SW480 (cell line): ENCODE results near the gene CAPN15.

Source experiments
- DNase-seq: peaks from one replicate; pipeline ENCODE4 v3.0.0-alpha.2; 2016; ENCODE audit warnings: low spot score

Gene CAPN15

GRCh38 chr16:578232-578869, 50.8 kb downstream of the CAPN15 start:
- DNase-seq = no peak

- DNase-seq = no peak
These were observed 51.4 kb downstream of the CAPN15 start for GRCh38 chr16:578870-579405.

DNA sequence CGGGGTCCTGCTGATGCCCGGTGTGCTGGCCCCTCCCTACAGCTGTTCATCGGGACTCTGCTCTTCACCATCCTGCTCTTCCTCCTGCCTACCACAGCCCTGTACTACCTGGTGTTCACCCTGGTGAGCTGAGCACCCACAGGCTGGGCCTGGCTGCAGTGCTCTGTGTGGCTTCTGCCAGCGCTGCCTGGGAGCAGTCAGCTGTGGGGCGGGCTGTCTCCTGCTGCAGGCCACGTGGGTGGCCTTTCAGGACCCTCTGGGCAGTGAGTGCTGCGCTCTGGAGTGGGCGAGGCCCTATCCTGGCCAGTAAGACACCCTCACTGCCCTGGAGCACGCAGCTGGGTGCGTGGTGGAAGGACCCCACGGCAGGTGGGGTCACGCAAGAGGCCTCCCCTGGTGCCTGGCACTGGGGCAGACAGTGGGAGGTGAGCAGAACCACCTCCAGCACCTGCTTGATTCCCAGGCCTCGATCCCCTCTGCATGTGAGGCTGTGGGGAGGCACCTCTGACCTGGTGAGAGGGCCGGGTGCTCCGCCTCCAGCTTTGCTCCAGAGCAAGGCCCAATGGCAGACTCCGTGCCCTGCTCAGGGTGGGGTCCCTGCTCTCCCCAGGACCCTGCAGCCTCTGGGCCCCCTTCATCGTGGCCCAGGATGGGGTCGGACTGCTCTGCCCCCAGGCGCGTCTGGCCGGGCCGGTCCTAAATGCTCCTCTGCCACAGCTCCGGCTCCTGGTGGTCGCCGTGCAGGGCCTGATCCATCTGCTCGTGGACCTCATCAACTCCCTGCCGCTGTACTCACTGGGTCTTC, 52.8 kb downstream of the CAPN15 start:
- no peak for DNase-seq

DNA sequence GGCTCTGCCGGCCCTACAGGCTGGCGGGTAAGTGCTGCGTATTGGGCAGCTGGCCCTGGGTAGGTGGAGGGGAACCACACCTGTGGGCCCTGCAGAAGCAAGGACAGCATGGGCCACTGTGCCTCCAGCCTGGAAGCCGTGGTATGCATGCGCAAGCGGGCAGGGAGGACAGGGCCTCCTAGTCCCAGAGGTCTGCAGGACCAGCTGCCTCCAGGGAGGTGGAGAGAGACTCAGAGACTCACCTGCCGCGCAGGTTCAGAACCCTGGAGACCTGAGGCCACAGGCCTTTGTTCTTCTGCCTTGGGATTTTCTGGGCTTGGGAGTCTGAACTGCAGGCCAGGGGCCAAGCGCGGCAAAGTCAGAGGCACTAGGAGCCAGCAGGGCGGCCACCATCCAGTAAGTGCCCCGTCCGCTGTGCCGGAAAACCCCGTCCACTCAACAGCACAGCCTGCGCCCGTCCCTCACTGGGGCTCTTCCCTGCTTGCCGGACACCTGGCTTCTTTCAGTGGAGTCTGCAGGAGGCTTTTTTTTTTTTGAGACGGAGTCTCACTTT, 53.5 kb downstream of the CAPN15 start:
- DNase-seq = no peak

DNA sequence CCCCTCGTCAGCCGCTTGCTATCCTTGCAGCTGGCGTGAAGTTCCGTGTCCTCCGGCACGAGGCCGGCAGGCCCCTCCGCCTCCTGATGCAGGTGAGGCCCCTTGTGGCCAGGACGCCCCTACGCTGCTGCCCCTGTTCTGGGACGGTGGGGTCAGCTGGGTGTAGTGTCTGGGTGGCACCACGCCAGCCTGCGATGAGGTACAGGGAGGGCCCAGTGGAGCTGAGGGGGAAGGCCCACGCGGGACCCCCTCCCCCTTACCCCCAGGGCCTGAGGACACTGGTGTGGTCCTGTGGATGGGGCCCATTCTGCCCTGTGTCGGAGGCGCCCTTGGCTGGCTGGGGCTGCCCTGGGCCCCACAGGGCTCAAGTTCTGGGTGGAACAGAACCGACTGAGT, 54.7 kb downstream of the CAPN15 start:
- DNase-seq = no peak

GRCh38 chr16:582614-583331, 55.3 kb downstream of the CAPN15 start:
- no peak for DNase-seq

- no peak for DNase-seq
These were observed 55.9 kb downstream of the CAPN15 start for GRCh38 chr16:583470-583814.

DNA sequence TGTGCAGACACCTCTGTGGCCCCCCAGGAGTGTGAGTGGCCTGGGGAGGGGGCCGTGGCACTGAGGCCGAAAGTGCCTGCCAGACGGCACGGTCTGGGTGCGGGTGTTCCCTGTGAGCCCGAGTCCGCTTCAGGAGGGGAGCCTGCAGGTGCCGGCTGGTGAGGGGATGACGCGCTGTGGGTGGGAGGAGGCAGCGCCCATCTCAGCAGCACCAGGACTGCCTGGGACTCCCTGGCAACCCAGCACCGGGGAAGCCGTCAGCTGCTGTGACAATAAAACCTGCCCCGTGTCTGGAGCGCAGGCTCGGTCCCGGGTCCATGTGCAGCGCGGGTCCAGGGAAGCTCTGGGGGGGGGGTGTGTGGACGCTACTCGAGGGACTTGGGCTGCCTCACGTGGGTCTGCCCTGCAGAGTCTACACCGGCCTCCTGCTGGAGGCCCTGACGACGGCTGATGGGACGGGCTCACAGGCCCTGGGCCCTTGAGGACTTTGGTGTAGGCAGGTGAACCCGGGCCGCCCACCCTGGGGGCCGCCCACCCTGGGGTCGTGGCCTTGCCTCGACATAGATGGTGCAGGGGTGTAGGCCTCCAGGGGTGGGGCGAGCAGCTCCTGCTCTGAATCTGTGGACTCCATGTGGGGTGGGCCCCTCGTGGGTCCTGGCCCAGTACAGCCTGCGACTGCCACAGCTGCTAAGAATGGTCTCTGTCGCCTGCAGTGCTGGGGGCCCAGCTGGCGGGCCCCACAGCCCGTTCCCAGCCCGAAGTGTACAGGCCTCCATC, 56.5 kb downstream of the CAPN15 start:
- DNase-seq = no peak

GRCh38 chr16:585351-585750, 57.8 kb downstream of the CAPN15 start:
- peak; percentile 68 for DNase-seq

DNA sequence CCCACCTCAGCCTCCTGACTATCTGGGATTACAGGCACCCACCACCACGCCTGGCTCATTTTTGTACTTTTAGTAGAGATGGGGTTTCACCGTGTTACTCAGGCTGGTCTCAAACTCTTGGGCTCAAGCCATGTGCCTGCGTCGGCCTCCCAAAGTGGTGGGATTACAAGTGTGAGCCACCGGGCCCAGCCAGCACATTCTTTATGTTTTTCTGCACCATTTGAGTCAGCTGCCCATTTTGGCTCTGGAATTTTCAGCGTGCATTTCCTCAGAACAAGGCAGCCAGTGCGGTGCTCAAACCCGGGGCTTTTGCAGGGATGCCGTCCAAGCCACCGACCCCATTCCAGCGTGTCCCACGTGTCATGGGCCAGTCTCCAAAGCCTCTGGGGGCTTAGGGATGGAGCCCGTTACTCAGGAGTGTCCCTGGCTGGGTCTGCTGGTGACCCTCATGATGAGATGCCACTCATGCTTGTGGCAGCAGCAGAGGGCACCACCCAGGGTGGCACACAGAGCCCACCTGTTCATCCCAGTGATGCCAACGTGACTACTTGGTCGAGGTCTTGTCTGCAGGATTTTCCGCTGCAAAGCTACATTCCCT, 58.6 kb downstream of the CAPN15 start:
- DNase-seq = no peak

DNA sequence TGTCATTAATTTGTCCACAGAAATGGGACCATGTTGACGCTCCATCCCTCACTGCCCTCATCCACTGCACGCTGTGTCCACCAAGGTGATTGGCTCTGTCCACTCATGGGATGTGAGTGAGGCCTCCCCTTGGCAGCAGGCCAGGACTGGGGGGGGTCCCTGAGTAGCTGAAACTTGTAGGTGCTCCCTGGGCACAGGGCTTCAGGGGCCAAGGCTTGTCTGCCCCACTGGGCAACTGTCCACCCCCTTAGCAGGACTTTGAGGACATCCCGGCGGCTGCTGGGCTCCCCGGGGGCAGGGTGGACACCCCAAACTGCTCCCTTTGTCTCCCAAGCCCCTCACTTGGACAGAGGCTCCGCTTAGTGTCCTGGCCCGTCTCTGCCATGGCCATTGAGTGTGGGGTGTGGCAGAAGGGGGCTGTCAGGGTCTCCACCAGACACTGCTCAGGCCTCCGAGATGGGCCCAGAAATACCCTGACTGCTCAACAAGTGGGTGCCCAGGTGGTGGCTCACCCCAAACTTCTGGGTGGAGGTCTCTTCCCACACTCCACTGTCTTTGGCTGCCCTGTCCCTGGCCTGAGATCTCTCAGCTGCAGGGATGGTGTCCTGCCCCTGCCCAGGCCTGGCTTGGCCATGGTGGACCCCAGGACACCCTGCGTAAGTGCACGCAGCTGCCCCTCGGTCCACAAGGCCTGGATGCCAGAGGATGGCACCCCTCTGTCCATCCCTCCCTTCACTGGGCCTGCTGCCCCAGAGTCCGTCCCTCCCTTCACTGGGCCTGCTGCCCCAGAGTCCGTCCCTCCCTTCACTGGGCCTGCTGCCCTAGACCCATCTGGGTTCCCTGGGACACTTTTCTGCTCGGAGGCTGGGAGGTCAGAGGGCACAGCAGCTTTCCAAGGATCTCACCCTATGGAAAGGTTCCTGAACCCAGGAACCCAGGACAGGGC, 59.4 kb downstream of the CAPN15 start:
- DNase-seq = no peak

DNA sequence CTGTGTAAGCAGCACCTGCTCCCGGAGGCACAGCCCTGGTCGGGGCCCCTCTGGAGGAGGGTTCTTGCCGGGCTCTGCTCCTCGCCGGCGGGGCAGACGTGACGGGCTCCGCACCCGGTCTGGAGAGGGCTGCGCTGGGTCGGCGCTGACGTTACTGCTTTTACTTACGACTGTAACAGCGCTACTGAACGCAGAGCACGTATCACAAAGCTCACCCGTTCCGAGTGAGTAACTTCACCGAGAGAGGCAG, 61.1 kb downstream of the CAPN15 start:
- peak; percentile 53 for DNase-seq

GRCh38 chr16:588889-589657, 61.6 kb downstream of the CAPN15 start:
- peak; percentile 89 for DNase-seq

DNA sequence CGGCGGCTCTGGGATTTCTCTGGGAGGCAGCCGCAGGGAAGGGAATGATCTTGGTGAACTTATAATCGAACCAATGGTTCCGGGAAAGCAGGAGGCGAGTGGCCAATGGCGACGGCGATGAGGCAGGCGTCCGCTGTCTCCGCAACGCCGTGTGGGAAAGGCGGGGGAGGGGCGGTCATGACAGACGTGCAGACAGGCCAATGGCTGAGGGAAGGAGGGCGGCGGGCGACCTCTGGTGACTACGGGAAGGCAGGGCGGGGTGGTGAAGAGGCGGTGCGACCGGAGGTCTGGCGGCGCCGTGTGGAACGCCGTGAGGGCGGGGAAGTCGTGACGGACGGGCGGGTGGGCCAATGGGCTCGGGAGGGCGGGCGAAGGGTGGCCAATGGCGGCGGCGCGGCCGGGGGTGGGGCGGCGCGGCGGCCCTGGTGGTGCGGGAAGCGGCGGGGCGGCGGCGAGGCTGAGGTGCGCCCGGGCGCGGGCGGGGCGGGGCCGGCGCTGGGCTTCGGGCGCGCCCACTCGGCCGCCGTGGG, 62.2 kb downstream of the CAPN15 start, which contains the start of gene RAB40C:
TSS of gene RAB40C (plus strand) at position 409 of the 530 bp plus-strand sequence. CDS start 226 bp downstream, outside the sequence.
- DNase-seq = peak; percentile 96

- no peak for DNase-seq
These were observed 62.8 kb downstream of the CAPN15 start for GRCh38 chr16:590188-590814.

GRCh38 chr16:590815-591200, 63.3 kb downstream of the CAPN15 start:
- DNase-seq = no peak

GRCh38 chr16:591231-591630, 63.7 kb downstream of the CAPN15 start:
- no peak for DNase-seq

GRCh38 chr16:591892-592517, 64.5 kb downstream of the CAPN15 start:
- no peak for DNase-seq
